DOHH2 (cell line): ENCODE measurements around the gene TMEM158.

Source experiments
- H3F3A ChIP-seq: fragments of 200-600 bp; sonication (generic), shearing (Covaris generic); 2 replicates; pipeline ENCODE4 v1.6.0; 2016; ENCODE audit warnings: antibody characterized with exemption, mild to moderate bottlenecking; ENCODE audit not compliant: control insufficient read depth, insufficient read depth
- H3K27ac ChIP-seq: fragments of 200-600 bp; sonication (generic); 2 replicates; pipeline ENCODE4 v1.5.1; 2014; ENCODE audit warnings: low read depth, mild to moderate bottlenecking, low read length, moderate library complexity
- H3K27me3 ChIP-seq: fragments of 200-600 bp; sonication (generic); 2 replicates; pipeline ENCODE4 v1.6.1; 2014; ENCODE audit warnings: mild to moderate bottlenecking, low read length, mixed read lengths; ENCODE audit not compliant: control insufficient read depth
- H3K36me3 ChIP-seq: fragments of 200-600 bp; sonication (generic); 2 replicates; pipeline ENCODE4 v1.6.1; 2014; ENCODE audit warnings: mild to moderate bottlenecking, low read length, moderate library complexity, mixed read lengths; ENCODE audit not compliant: control insufficient read depth
- H3K4me1 ChIP-seq: fragments of 200-600 bp; sonication (generic); 2 replicates; pipeline ENCODE4 v1.6.1; 2014; ENCODE audit warnings: mild to moderate bottlenecking, low read length, mixed read lengths; ENCODE audit not compliant: control insufficient read depth
- H3K4me2 ChIP-seq: fragments of 200-600 bp; sonication (generic); 2 replicates; pipeline ENCODE4 v1.6.0; 2014; ENCODE audit warnings: mild to moderate bottlenecking, low read length, moderate library complexity
- H3K4me3 ChIP-seq: fragments of 200-600 bp; sonication (generic); 2 replicates; pipeline ENCODE4 v1.5.1; 2014; ENCODE audit warnings: mild to moderate bottlenecking, low read length, mixed read lengths
- H3K79me2 ChIP-seq: fragments of 200-600 bp; sonication (generic); 2 replicates; pipeline ENCODE4 v1.6.1; 2014; ENCODE audit warnings: mild to moderate bottlenecking, low read length, mixed read lengths; ENCODE audit not compliant: control insufficient read depth
- H3K9me2 ChIP-seq: fragments of 200-600 bp; sonication (generic); replicated peaks from 2 replicates; pipeline ENCODE4 v1.6.1; 2014; ENCODE audit warnings: mild to moderate bottlenecking, low read length, mixed read lengths; ENCODE audit not compliant: control insufficient read depth
- H3K9me3 ChIP-seq: fragments of 200-600 bp; sonication (generic); 2 replicates; pipeline ENCODE4 v1.6.1; 2014; ENCODE audit warnings: antibody characterized with exemption, low read length, mixed read lengths; ENCODE audit not compliant: control insufficient read depth, insufficient read depth
- H4K20me1 ChIP-seq: fragments of 200-600 bp; sonication (generic); 2 replicates; pipeline ENCODE4 v1.6.0; 2014; ENCODE audit warnings: low read depth, mild to moderate bottlenecking, antibody characterized with exemption, low read length, moderate library complexity; ENCODE audit not compliant: control insufficient read depth, insufficient read depth
- EZH2phosphoT487 ChIP-seq: fragments of 200-600 bp; sonication (generic); IDR thresholded peaks from 2 replicates; pipeline ENCODE4 v1.6.1; 2017; ENCODE audit warnings: borderline replicate concordance, mild to moderate bottlenecking, antibody characterized with exemption, low read length, moderate library complexity, mixed read lengths
- TF ChIP-seq, protein P1 (sequence below): fragments of 200-600 bp; sonication (generic); IDR thresholded peaks from one replicate; pipeline ENCODE4 v1.5.1; 2014; ENCODE audit warnings: antibody characterized with exemption, mild to moderate bottlenecking, low read depth, low read length; ENCODE audit not compliant: poor library complexity, severe bottlenecking

The TMEM158 gene

DNA sequence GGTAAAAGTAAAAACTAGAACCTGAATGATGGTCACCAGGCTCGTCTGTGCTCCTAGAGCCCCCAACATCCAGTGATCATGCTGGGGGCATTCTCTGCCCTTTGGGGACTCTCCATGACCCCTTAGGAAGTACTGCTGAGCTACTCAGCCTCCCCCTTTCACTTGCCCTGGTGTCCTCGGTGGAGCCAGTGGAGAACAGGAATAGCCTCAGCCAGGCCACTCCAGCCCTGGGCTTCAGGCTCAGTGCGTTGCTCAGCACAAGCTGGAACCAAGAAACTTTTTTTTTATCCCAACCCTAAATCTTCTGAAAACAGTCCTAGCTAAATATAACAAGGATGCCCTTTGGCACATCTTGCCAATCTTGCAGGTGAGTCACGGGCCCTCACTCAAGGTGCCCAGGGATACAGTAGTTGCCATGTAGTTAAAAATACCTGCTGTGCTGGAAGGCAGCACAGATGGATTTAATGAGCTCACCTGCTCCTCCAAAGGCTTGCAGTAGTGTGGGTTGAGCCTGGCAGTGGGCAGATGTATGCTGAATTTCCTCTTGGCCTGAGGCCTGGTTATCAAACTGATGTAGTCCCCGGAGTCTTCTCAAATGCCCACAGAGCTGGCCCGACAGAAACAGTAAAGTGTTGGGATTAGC lies 46.9 kb upstream of the TMEM158 start:
- no peaks in the 10 kb centered on the region for H3K9me2 ChIP-seq
- no peaks in the 10 kb centered on the region for H3K79me2 ChIP-seq
- H3K9me3 ChIP-seq = 0 out of 2 replicates have a peak, but pooled peaks cover 4% of the 10 kb centered on the region
- peaks cover 15% of the 10 kb centered on the region for H3K27me3 ChIP-seq
- H3K27ac ChIP-seq = no peak overlapping the region
- no peaks in the 10 kb centered on the region for H3F3A ChIP-seq
- H3K4me3 ChIP-seq = no peak overlapping the region
- H3K36me3 ChIP-seq = no peaks in the 10 kb centered on the region
- H3K4me1 ChIP-seq = no peaks in the 10 kb centered on the region
- H3K4me2 ChIP-seq = no peak overlapping the region
- no peak for TF ChIP-seq EZH2phosphoT487
- H4K20me1 ChIP-seq = no peaks in the 10 kb centered on the region

DNA sequence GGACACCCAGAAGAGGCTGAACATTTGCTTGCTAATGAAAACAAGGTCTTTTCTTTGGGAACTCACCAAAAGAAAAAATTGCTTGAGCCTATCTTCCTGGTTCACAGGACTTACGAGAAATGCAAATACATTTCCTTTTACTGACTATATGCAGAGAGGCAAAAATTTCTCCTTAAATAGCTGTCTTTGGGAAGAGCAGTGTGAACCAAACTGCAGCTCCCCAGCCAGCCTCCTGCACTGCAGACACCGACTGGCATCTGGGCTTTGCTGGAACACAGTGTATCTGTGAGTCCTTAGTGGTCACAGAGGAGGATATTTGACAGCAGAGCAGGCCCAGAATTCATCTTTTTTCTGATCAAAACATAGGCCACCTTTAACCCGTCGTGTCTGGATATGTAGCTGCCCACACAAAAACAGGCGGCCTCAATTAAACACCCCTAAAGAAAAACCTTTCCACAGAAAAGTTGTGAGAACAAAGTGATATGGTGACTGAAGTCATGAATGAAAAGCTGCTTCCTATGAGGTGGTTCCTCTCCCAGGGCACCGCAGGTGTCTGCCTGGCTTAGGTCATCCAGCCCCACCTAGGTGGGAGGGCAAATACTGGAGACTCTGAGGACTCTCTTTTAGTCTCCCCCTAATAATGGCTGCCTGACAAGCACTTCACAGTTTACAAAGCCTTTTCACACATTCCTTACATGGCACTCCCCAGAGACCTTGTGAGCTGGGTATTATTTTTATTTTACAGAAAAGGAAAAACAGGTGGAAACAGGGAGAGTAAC lies 46.1 kb upstream of the TMEM158 start:
- H3K27ac ChIP-seq = no peak overlapping the region
- H4K20me1 ChIP-seq = no peaks in the 10 kb centered on the region
- H3K9me2 ChIP-seq = no peaks in the 10 kb centered on the region
- H3K27me3 ChIP-seq = peaks cover 16% of the 10 kb centered on the region
- no peaks in the 10 kb centered on the region for H3F3A ChIP-seq
- no peak overlapping the region for H3K4me3 ChIP-seq
- H3K4me1 ChIP-seq = no peaks in the 10 kb centered on the region
- H3K79me2 ChIP-seq = no peaks in the 10 kb centered on the region
- H3K36me3 ChIP-seq = no peaks in the 10 kb centered on the region
- TF ChIP-seq, protein P1, sequence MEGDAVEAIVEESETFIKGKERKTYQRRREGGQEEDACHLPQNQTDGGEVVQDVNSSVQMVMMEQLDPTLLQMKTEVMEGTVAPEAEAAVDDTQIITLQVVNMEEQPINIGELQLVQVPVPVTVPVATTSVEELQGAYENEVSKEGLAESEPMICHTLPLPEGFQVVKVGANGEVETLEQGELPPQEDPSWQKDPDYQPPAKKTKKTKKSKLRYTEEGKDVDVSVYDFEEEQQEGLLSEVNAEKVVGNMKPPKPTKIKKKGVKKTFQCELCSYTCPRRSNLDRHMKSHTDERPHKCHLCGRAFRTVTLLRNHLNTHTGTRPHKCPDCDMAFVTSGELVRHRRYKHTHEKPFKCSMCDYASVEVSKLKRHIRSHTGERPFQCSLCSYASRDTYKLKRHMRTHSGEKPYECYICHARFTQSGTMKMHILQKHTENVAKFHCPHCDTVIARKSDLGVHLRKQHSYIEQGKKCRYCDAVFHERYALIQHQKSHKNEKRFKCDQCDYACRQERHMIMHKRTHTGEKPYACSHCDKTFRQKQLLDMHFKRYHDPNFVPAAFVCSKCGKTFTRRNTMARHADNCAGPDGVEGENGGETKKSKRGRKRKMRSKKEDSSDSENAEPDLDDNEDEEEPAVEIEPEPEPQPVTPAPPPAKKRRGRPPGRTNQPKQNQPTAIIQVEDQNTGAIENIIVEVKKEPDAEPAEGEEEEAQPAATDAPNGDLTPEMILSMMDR = no peak
- TF ChIP-seq EZH2phosphoT487 = no peak
- H3K9me3 ChIP-seq = no peaks in the 10 kb centered on the region
- H3K4me2 ChIP-seq = no peak overlapping the region

DNA sequence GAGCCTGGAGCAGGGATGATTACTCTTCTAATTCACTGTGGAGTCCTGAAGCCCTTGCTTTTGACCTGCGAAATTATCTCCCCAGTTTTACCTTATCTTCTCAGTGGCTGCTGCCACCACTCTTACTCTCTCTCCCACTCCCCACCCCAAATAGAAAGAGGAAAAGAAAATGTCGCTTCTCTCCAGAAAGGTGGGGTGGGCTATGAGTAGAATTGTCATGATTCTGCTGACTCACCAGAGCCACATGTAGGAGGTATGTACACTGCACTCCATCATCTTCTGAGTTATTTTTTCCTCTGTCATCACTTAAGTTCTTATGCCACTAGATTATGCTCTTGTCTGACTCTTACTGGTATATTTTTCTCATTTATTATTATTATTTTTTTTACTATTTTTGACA lies 43.9 kb upstream of the TMEM158 start:
- Histone ChIP-seq H3K9me3 (no peaks in the 10 kb centered on the region), H4K20me1 (no peaks in the 10 kb centered on the region), H3K4me2 (no peak overlapping the region), H3K27ac (no peak overlapping the region), H3K27me3 (peaks cover 16% of the 10 kb centered on the region), H3K79me2 (no peaks in the 10 kb centered on the region), H3K4me1 (no peaks in the 10 kb centered on the region), H3K4me3 (no peak overlapping the region), H3F3A (no peaks in the 10 kb centered on the region), H3K9me2 (no peaks in the 10 kb centered on the region), H3K36me3 (no peaks in the 10 kb centered on the region)
- TF ChIP-seq, protein P1 = no peak
- no peak for TF ChIP-seq EZH2phosphoT487

DNA sequence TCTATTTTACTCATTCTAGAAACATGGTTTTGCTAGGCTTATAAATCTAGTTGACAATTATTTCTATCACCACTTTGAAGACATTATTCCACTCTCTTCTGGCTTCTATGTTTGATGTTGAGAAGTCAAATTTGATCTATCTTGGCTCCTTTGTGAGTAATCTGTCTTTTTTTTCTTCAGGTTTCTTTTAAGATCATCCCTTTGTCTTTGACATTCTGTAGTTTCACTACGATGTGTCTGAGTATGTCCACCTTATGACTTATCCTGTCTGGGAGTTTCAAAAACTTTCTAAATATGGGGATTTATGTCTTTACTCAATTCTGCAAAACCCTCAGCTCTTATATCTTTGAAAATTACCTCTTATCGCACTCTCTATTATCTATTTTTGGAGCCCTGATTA lies 41.0 kb upstream of the TMEM158 start:
- Histone ChIP-seq H3K36me3 (no peaks in the 10 kb centered on the region), H3K4me3 (no peak overlapping the region), H3K9me3 (no peaks in the 10 kb centered on the region), H4K20me1 (no peaks in the 10 kb centered on the region), H3K4me1 (no peaks in the 10 kb centered on the region), H3K9me2 (no peaks in the 10 kb centered on the region), H3K4me2 (no peak overlapping the region), H3K27me3 (peaks cover 12% of the 10 kb centered on the region), H3F3A (no peaks in the 10 kb centered on the region), H3K79me2 (no peaks in the 10 kb centered on the region), H3K27ac (no peak overlapping the region)
- TF ChIP-seq, protein P1 = no peak
- no peak for TF ChIP-seq EZH2phosphoT487
